ENCODE data around the gene EBF3.

The EBF3 gene

DNA sequence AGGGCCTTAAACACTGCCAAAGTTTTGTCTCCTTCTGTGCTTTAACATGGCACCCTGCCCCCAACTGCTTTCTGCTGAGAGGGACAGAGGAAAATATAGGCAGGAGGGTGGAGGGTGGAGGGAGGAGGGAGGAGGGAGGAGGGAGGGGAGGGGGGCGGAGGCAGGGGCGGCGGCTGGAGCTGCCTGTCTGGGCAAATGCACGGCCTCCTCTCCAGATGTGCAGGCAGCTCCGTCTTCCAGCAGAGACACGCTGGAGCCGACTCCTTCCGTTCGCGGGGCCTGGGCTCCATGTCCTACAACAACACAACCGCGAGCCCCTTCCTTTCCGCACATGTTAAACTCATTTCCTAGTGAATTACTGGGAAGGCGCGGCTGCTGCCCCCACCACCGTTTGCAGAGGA lies 14.2 kb downstream of the EBF3 start:
- Histone ChIP-seq H3K4me3 (ENCODE audit: low read depth, low read length) (peak overlapping the region; percentile 45), H3K4me1 (ENCODE audit: control insufficient read depth, insufficient read depth, low read length) (peaks cover 22% of the 10 kb centered on the region), H3K27me3 (ENCODE audit: control insufficient read depth, insufficient read depth, low read length) (peaks cover 28% of the 10 kb centered on the region), H3K9me3 (ENCODE audit: control insufficient read depth, insufficient read depth, low read length) (no peaks in the 10 kb centered on the region), H3K27ac (ENCODE audit: low read depth, low read length) (no peak overlapping the region), H3K36me3 (ENCODE audit: control insufficient read depth, insufficient read depth, low read length) (no peaks in the 10 kb centered on the region), H3K9ac (ENCODE audit: low read depth, low read length) (no peak overlapping the region)

DNA sequence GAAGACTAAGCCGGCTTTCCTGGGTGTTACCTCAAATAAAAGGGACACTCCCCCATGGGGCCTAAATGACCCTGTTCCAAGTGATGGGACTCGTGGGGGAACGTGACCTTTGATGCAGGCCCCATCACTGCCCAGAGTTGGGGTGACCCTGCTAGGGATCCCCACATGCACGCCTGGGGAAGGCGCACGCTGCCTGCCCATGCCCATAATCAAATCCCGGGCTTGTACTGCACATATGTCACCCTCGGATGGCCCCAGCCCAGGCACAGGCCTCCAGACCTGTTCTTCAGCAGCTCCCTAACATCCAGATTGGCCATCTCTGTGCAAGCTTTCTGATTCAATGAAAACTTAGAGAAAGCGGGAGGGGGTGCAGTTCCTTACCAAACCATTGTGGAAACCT lies 14.7 kb downstream of the EBF3 start:
- no peak overlapping the region for H3K27ac ChIP-seq (ENCODE audit: low read depth, low read length)
- no peak overlapping the region for H3K4me3 ChIP-seq (ENCODE audit: low read depth, low read length)
- peaks cover 22% of the 10 kb centered on the region for H3K4me1 ChIP-seq (ENCODE audit: control insufficient read depth, insufficient read depth, low read length)
- no peak overlapping the region for H3K9ac ChIP-seq (ENCODE audit: low read depth, low read length)
- H3K27me3 ChIP-seq (ENCODE audit: control insufficient read depth, insufficient read depth, low read length): peaks cover 23% of the 10 kb centered on the region
- no peaks in the 10 kb centered on the region for H3K36me3 ChIP-seq (ENCODE audit: control insufficient read depth, insufficient read depth, low read length)
- H3K9me3 ChIP-seq (ENCODE audit: control insufficient read depth, insufficient read depth, low read length): no peaks in the 10 kb centered on the region

DNA sequence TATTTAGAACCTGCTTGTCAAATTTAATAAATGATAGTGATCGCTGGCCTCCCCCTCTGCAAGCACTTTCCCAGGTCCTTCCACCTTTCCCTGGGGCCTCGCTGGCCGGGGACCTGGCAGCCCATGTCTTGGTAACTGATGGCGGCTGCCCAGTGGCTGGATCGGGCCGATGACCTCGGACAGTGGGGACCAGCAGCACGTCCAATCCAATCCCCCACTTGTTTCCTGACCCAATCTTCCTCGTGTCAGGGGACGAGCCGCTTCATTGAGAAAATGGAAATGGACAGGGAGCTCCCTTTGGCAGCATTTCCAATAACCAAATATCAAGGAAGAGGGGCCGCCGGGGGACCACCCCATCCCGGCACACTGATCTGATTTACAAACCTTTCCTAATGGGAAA lies 17.2 kb downstream of the EBF3 start:
- H3K4me1 ChIP-seq (ENCODE audit: control insufficient read depth, insufficient read depth, low read length): peaks cover 14% of the 10 kb centered on the region
- H3K9ac ChIP-seq (ENCODE audit: low read depth, low read length): no peak overlapping the region
- no peak overlapping the region for H3K4me3 ChIP-seq (ENCODE audit: low read depth, low read length)
- no peak overlapping the region for H3K27ac ChIP-seq (ENCODE audit: low read depth, low read length)
- peaks cover 12% of the 10 kb centered on the region; the same call in 1 of the 2 replicates for H3K27me3 ChIP-seq (ENCODE audit: control insufficient read depth, insufficient read depth, low read length)
- no peaks in the 10 kb centered on the region for H3K9me3 ChIP-seq (ENCODE audit: control insufficient read depth, insufficient read depth, low read length)
- H3K36me3 ChIP-seq (ENCODE audit: control insufficient read depth, insufficient read depth, low read length): no peaks in the 10 kb centered on the region

DNA sequence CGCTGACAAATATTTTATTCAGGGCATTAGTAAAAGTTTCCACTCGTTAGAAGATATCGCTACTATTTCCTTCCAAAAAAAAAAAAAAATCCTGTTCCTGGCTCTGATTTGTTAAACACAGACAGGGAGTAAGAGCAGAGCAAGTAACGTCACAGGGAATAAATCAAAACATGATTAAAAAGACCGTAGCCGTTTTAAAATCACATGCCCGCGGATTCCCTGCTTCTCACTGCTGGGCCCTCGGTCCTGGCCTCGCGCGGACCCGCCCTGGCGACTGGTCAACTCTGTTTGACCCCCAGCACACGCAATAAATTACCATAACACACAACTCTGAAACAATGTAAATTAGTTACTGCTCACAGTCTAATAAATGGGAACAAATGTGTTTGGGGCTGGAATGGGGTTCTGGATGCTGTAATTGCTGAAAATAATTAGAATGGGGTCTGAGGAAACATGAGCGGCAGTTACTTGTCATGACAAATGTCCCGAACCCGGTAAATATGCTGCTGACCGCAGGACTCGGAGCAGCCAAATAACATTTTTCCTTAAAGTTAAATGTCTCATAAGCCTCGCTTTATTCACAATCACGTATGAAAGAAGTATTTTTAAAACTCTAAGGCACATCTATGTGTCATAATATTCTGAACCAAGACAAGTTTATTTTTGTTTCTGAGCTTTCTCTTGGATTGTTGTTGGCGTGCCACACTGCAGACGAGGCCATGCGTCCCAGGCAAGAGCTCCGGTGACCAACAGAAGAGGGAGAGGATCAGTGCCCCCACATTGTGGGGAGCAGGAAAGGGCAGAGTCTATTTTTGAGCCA lies 17.9 kb downstream of the EBF3 start:
- Histone ChIP-seq H3K4me1 (ENCODE audit: control insufficient read depth, insufficient read depth, low read length) (peaks cover 14% of the 10 kb centered on the region), H3K27ac (ENCODE audit: low read depth, low read length) (no peak overlapping the region), H3K27me3 (ENCODE audit: control insufficient read depth, insufficient read depth, low read length) (peaks cover 12% of the 10 kb centered on the region; the same call in 1 of the 2 replicates), H3K36me3 (ENCODE audit: control insufficient read depth, insufficient read depth, low read length) (no peaks in the 10 kb centered on the region), H3K9ac (ENCODE audit: low read depth, low read length) (no peak overlapping the region), H3K9me3 (ENCODE audit: control insufficient read depth, insufficient read depth, low read length) (no peaks in the 10 kb centered on the region), H3K4me3 (ENCODE audit: low read depth, low read length) (no peak overlapping the region)

DNA sequence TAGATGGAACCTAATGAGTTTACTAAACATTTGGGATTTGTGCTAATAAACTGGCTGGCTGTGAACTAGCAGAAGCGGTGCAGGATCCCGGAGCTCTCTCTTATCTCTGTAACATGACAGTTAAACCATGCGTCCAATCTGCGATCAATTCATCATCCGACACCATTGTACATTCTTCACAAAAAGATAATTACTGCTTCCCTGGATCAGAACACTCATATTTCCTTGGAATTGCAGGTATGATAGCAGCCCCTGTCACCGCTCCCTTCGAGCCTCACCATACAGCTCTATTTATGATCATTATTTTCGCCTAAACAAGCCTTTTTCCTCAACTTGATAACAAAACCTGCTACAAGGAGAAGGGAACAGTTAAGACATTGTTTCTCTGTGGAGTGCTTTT lies 18.5 kb downstream of the EBF3 start:
- H3K4me1 ChIP-seq (ENCODE audit: control insufficient read depth, insufficient read depth, low read length): peaks cover 11% of the 10 kb centered on the region
- peaks cover 8% of the 10 kb centered on the region; the same call in 1 of the 2 replicates for H3K27me3 ChIP-seq (ENCODE audit: control insufficient read depth, insufficient read depth, low read length)
- no peak overlapping the region for H3K27ac ChIP-seq (ENCODE audit: low read depth, low read length)
- H3K9ac ChIP-seq (ENCODE audit: low read depth, low read length): no peak overlapping the region
- no peaks in the 10 kb centered on the region for H3K36me3 ChIP-seq (ENCODE audit: control insufficient read depth, insufficient read depth, low read length)
- no peak overlapping the region for H3K4me3 ChIP-seq (ENCODE audit: low read depth, low read length)
- no peaks in the 10 kb centered on the region for H3K9me3 ChIP-seq (ENCODE audit: control insufficient read depth, insufficient read depth, low read length)

DNA sequence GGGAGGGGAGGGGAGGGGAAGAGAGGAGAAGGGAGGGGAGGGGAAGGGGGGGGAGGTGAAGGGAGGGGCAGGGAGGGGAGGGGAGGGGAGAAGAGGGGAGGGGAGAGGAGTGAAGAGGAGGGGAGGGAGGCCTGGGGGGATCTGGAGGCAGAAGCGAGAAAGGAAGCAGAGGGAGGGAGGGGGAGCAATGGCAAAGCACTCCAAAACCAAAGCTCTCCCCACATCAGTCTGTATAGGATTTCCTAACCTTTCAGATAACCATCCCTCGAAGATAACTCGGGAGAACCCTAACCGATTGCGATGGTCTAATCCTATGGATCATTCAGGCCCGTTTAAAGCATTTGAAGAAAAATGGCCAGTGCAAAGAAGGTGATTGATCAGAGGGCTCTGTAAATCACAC lies 19.0 kb downstream of the EBF3 start:
- Histone ChIP-seq H3K27ac (ENCODE audit: low read depth, low read length) (no peak overlapping the region), H3K4me3 (ENCODE audit: low read depth, low read length) (no peak overlapping the region), H3K27me3 (ENCODE audit: control insufficient read depth, insufficient read depth, low read length) (peaks cover 3% of the 10 kb centered on the region; the same call in 1 of the 2 replicates), H3K9me3 (ENCODE audit: control insufficient read depth, insufficient read depth, low read length) (no peaks in the 10 kb centered on the region), H3K9ac (ENCODE audit: low read depth, low read length) (no peak overlapping the region), H3K36me3 (ENCODE audit: control insufficient read depth, insufficient read depth, low read length) (no peaks in the 10 kb centered on the region), H3K4me1 (ENCODE audit: control insufficient read depth, insufficient read depth, low read length) (peaks cover 6% of the 10 kb centered on the region)

DNA sequence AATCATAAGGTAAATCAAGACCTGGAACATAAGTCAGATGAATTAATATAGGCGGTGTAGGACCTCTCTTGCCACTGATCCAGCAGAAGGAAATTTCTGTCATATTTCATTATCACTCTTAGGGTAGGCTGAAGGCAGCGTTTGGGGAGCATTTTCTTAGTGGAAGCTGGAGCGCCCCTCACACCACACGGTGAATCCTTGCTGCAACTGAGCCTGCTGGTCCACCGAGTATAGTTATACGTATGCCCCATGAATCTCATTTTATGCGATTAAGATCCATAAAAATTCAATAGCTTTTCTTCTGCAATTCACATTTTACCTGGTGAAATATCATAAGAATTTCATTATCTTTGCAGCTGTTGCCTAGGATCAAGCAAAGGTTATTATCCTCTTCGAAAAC lies 19.6 kb downstream of the EBF3 start:
- H3K4me1 ChIP-seq (ENCODE audit: control insufficient read depth, insufficient read depth, low read length): peaks cover 2% of the 10 kb centered on the region; the same call in 1 of the 2 replicates
- no peaks in the 10 kb centered on the region for H3K9me3 ChIP-seq (ENCODE audit: control insufficient read depth, insufficient read depth, low read length)
- H3K27me3 ChIP-seq (ENCODE audit: control insufficient read depth, insufficient read depth, low read length): 0 out of 2 replicates have a peak, but pooled peaks cover under 1% of the 10 kb centered on the region
- no peak overlapping the region for H3K9ac ChIP-seq (ENCODE audit: low read depth, low read length)
- H3K27ac ChIP-seq (ENCODE audit: low read depth, low read length): no peak overlapping the region
- H3K36me3 ChIP-seq (ENCODE audit: control insufficient read depth, insufficient read depth, low read length): no peaks in the 10 kb centered on the region
- no peak overlapping the region for H3K4me3 ChIP-seq (ENCODE audit: low read depth, low read length)

DNA sequence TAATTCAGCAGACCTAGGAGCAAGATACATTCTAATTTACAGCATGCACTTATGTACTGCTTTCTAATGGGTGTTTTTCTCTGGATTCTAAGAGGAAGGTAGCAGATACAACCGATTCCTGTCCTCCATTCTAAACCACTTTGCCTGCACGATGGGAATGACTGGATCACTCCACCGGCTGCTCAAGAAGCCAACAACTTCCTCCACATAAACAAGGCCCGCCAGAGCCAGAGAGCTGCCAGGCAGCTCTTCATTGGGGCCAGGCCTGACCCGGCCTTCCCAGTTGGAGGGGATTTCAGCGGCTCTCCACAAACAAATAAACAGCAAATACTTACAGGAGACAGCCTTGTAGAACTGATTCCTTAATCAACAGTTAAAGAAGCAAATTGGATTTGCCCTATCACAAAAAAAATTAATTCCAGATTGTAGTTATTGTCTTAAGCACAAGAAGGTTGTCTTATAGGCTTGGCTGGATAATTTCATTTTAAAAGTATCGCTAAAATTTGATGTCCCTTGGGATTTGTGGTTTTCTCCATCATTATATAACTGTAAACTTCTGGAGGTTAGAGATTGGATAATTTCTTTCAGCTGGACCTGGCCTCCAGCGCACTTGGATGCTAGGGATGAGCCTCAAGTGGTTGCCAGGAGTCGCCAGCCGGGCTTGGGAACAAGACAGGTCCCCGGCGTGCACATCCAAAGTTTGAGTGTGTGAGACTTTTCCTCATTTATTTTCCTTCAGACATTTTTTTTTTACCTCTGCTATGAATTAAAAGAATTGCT lies 20.9 kb downstream of the EBF3 start:
- no peaks in the 10 kb centered on the region for H3K36me3 ChIP-seq (ENCODE audit: control insufficient read depth, insufficient read depth, low read length)
- H3K27me3 ChIP-seq (ENCODE audit: control insufficient read depth, insufficient read depth, low read length): no peaks in the 10 kb centered on the region
- no peak overlapping the region for H3K27ac ChIP-seq (ENCODE audit: low read depth, low read length)
- H3K9ac ChIP-seq (ENCODE audit: low read depth, low read length): no peak overlapping the region
- no peaks in the 10 kb centered on the region for H3K9me3 ChIP-seq (ENCODE audit: control insufficient read depth, insufficient read depth, low read length)
- no peaks in the 10 kb centered on the region for H3K4me1 ChIP-seq (ENCODE audit: control insufficient read depth, insufficient read depth, low read length)
- H3K4me3 ChIP-seq (ENCODE audit: low read depth, low read length): no peak overlapping the region

DNA sequence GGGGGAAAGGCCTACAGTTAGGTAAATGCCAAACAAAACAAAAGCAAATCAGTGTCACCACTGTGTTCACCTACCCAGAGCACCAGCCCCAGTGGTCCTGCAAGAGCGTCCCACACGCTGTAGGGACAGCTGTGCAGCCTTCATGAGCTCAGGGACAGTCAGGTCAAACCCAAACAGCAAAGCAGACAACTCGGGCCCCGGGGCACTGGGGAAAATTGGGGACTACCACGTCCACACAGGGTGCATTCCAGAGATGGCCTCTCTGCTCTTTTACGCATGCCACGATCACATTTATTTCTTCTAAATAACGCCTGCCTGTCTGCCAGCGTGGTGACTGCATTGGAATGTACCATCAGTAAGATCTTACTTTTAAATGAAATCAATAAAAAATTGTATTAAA lies 21.7 kb downstream of the EBF3 start:
- Histone ChIP-seq H3K4me1 (ENCODE audit: control insufficient read depth, insufficient read depth, low read length) (no peaks in the 10 kb centered on the region), H3K9ac (ENCODE audit: low read depth, low read length) (no peak overlapping the region), H3K27ac (ENCODE audit: low read depth, low read length) (no peak overlapping the region), H3K27me3 (ENCODE audit: control insufficient read depth, insufficient read depth, low read length) (no peaks in the 10 kb centered on the region), H3K36me3 (ENCODE audit: control insufficient read depth, insufficient read depth, low read length) (no peaks in the 10 kb centered on the region), H3K4me3 (ENCODE audit: low read depth, low read length) (no peak overlapping the region), H3K9me3 (ENCODE audit: control insufficient read depth, insufficient read depth, low read length) (no peaks in the 10 kb centered on the region)

DNA sequence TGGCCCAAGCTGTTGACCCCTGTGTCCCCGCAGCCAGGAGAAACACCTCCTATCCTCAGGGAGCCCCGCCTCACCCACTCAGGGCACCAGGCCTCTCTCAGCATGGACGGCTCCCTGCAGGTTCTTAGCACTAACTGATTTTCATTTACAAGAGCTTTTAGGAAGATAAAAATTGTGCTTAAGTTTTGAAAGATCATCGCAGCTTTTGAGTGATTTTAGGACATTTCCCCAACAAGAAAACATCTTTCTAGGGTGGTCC lies 22.1 kb downstream of the EBF3 start:
- H3K9ac ChIP-seq (ENCODE audit: low read depth, low read length): no peak overlapping the region
- H3K4me3 ChIP-seq (ENCODE audit: low read depth, low read length): no peak overlapping the region
- H3K4me1 ChIP-seq (ENCODE audit: control insufficient read depth, insufficient read depth, low read length): no peaks in the 10 kb centered on the region
- H3K36me3 ChIP-seq (ENCODE audit: control insufficient read depth, insufficient read depth, low read length): no peaks in the 10 kb centered on the region
- H3K27ac ChIP-seq (ENCODE audit: low read depth, low read length): no peak overlapping the region
- H3K9me3 ChIP-seq (ENCODE audit: control insufficient read depth, insufficient read depth, low read length): no peaks in the 10 kb centered on the region
- H3K27me3 ChIP-seq (ENCODE audit: control insufficient read depth, insufficient read depth, low read length): no peaks in the 10 kb centered on the region
